ENCODE results near the gene LUZP2. TPM values are rescaled to one million over a fixed set of nuclear protein-coding genes. Genes with fewer than 3 reads are reported as not detected.
A peak's percentile ranks its signal among the peaks of the same experiment; 100 is the strongest.

LUZP2 gene
- polyA plus RNA-seq, 3 donors = 1.7 to 1.9 (median 1.9) TPM

DNA sequence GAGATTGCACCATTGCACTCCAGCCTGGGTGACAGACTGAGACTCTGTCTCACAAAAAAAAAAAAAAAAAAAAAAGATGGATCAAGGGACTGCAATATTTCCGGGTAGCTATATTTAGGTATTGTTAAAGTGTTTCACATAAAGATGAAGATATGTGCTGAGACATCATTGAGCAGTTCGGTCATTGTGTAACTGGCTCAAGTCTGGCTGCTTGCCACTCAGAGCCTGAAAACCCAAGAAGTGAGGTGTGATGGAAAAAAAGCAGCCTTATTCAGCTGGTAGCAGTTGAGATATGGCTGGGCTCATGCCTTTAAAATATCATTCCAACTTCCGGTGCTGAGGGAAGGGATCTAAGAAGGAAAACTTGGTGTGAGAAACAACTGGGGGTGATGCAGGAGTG is 46.9 kb downstream of the LUZP2 start:
- no peak for DNase-seq (ENCODE audit: extremely low read depth in 1 of 11, low read depth in 9 of 11, low spot score in 4 of 11)

DNA sequence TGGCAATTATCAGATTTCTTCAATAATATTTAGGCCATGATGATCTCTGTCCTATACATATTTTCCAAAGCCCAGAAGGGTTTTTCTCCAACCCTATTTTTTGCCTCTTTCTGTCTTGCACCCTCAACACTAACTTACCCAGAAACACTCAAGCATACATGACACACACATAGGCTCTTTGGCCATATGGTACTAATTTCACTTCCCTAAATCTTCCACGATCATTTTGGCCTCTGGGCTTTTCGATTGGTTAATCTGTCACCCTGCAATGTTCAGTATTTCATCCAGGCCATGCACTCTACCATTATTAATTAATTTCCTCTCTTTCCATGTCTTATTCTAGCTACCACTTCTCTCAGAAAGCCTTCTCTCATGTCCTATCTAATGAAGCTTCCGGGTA is 59.8 kb downstream of the LUZP2 start:
- no peak for DNase-seq (ENCODE audit: extremely low read depth in 1 of 11, low read depth in 9 of 11, low spot score in 4 of 11)

DNA sequence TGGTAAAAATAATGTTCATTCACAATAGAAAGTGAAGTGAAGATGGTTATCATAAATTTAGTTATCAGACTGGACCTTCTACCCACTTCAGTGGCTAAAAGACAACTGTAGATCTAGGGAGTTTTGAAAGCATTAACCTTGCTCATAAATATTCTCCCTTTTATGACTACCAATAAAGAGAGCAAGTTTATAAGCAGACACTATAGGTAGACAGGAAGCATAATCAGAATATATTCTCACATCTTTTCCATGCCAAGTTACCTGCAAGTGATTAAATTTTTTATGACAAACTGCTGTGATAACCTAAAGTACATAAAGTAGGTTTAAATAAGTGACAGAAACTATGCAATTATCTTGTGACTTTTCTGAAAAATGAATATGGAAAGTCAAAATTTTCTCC is 62.5 kb downstream of the LUZP2 start:
- DNase-seq (ENCODE audit: extremely low read depth in 1 of 11, low read depth in 9 of 11, low spot score in 4 of 11) = no peak

DNA sequence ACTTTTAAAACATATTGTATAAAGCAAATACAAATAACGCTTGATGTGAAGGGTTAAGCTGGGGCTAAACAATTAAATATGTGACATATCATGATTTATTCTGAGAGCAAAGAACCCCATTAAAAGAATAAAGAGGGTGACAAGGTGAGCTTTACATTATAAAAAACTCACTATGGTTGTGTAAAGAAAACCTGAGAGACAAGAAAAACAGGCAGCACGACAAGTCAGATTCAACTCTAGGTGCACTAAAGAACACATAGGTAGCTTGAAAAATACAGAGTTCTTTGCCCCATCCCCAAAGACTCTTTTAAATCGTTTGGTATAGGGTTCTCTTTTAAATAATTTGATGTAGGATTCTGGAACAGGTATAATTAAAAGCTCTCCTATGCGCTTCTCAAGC is 63.5 kb downstream of the LUZP2 start:
- DNase-seq (ENCODE audit: extremely low read depth in 1 of 11, low read depth in 9 of 11, low spot score in 4 of 11) = no peak

DNA sequence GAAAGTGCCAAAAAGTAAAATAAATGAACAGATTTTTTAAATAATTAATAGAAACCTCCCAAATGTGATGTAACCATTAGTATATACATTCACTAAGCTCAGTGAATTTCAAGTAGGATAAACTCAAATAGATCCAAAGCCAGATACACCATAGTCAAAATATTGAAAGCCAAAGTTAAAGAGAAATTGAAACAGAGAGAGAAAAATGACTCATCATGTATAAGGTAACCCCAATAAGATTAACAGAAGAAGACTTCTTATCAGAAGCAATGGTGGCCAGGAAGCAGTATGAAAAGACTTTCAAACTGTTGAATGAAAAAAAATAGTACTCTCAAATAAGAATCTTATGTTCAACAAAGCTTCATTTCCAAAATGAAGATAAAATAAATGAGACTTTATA is 70.5 kb downstream of the LUZP2 start:
- no peak for DNase-seq (ENCODE audit: extremely low read depth in 1 of 11, low read depth in 9 of 11, low spot score in 4 of 11)

DNA sequence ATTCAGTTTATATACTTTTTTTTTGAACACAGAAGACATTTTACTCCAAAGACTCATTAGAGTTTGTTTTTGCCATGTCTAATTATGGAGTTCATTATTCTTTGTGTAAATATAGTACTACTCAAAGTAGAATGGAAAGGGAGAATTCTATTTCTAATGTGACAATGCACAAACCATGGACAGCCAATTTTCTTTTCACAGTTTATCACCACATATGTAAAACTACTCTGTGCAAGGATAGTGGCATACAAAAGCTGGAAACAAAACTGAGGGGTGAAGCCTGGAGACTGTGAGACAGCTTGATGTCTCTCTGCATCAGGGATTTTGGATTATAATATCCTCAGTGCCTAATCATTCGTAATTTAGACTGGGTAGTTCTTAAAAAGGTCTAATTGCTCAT is 75.5 kb downstream of the LUZP2 start:
- no peak for DNase-seq (ENCODE audit: extremely low read depth in 1 of 11, low read depth in 9 of 11, low spot score in 4 of 11)

- no peak for DNase-seq (ENCODE audit: extremely low read depth in 1 of 11, low read depth in 9 of 11, low spot score in 4 of 11)
Observed at GRCh38 chr11:24574461-24574860, 77.6 kb downstream of the LUZP2 start.

DNA sequence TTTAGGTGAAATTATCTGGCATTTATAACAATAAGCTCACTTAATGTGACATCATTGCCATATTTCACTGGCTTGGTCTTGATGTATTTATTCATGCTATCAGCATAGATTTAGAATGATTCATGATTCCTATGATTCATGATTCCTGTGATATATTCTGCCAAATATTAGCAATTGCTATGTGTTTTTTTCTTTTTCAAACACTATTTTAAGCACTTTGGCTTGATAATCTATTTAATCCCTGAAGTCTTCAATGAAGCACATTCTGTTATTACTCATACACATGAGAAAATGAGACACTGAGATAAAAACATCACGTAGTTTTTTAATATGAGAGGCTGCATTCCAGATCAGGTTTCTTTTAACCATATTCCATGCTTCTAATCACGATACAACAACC is 78.5 kb downstream of the LUZP2 start:
- no peak for DNase-seq (ENCODE audit: extremely low read depth in 1 of 11, low read depth in 9 of 11, low spot score in 4 of 11)

GRCh38 chr11:24585192-24585591 is 88.3 kb downstream of the LUZP2 start:
- no peak for DNase-seq (ENCODE audit: extremely low read depth in 1 of 11, low read depth in 9 of 11, low spot score in 4 of 11)

DNA sequence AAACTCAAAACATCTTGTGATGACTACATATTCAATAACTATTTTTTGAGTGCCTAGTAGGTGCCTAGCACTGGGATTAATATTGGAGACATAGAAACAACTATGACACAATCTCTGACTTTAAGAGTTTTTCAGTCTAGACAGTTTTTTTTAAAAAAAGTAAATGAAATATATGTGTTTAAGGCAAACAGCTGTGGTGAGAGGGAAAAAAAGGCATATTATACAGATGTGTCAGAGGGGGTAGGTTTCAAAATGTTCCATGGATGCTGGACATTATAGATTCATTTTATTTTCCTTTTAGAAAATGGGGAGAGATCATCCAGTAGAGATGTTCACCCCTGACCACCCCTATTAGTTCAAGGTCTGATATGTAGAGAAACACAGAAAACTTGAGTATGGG is 90.8 kb downstream of the LUZP2 start:
- no peak for DNase-seq (ENCODE audit: extremely low read depth in 1 of 11, low read depth in 9 of 11, low spot score in 4 of 11)

DNA sequence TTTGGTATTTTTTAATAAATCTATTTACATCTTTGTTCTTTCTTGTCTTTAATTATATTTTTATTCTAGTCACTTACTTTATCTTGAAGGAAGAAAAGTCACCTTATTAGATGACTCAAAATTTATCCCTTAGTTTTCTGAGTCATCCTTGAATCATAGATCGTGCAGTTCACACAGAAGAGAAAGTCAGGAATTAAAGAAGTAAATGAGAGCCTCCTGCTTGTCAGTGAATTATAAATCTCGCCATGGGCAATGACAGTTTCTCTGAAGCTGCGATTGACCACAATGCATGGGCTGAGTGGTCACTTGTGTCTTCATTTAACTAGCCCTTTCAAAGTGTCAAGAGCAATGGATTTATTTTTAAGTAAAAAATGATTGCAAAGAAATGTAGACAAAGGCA is 91.2 kb downstream of the LUZP2 start:
- DNase-seq (ENCODE audit: extremely low read depth in 1 of 11, low read depth in 9 of 11, low spot score in 4 of 11) = no peak

- no peak for DNase-seq (ENCODE audit: extremely low read depth in 1 of 11, low read depth in 9 of 11, low spot score in 4 of 11)
Observed at GRCh38 chr11:24589064-24589463, 92.2 kb downstream of the LUZP2 start.

- no peak for DNase-seq (ENCODE audit: extremely low read depth in 1 of 11, low read depth in 9 of 11, low spot score in 4 of 11)
Observed at GRCh38 chr11:24591283-24591682, 94.4 kb downstream of the LUZP2 start.

DNA sequence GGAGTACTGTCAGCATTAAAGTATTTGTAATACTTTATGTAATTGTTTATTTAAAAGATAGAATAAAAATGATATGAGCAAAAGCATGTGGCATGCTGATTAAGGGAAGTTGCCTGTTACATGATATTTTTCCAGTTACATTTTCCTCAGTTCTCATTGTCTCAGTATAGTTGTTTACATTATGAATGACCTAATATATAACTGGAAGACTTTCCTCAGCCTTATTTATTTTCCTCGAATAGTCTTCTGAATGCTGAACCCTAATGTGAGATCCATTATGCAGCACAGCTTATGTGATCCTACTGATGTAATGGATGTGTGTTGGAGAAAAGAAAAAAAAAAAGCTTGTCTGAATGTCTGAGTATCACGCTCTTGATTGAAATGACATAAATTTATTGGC is 95.5 kb downstream of the LUZP2 start:
- DNase-seq (ENCODE audit: extremely low read depth in 1 of 11, low read depth in 9 of 11, low spot score in 4 of 11) = no peak

DNA sequence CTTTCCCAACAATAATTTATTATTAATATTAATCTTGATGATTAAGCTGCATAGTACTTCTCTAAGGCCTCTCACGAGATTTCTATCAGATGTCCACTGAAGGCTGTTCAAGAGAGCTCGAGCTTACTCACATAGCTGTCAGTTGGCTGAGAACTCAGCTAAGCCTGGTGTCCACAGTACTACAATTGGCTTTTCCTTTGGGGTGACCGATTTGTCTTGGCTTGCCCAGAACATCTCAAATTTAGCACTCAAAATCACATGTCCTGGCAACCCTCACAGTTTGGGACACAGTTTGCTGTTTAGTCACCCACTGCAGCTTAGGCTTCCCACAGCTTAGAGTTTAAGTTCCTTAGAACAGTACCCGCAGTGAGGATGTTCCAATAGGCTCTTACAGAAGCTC is 96.5 kb downstream of the LUZP2 start:
- no peak for DNase-seq (ENCODE audit: extremely low read depth in 1 of 11, low read depth in 9 of 11, low spot score in 4 of 11)

GRCh38 chr11:24594401-24594800 is 97.5 kb downstream of the LUZP2 start:
- DNase-seq (ENCODE audit: extremely low read depth in 1 of 11, low read depth in 9 of 11, low spot score in 4 of 11) = no peak

DNA sequence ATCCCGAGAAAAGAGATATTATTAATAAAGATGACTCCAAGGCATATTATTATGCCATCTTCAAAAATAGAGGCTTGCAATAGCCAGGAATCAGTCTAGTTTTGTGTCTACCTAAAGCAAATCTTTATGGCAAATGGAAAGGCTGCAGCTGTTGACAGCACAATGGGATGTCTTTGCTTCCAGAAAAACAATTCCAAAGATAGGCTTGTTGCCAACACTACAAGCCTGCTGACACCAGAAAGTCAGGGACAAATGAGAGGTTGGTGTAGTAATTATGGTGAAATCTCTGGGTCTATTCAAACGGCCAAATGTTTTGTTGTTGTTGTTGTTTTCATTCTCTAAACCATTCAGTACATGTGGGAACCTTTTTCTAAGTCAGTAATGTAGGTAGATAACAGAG is 101.8 kb downstream of the LUZP2 start:
- DNase-seq (ENCODE audit: extremely low read depth in 1 of 11, low read depth in 9 of 11, low spot score in 4 of 11) = no peak

GRCh38 chr11:24609192-24610119 is 112.6 kb downstream of the LUZP2 start:
- DNase-seq (ENCODE audit: extremely low read depth in 1 of 11, low read depth in 9 of 11, low spot score in 4 of 11) = peak in 6 of 11 donors; percentile 3 to 30 (median 16)

DNA sequence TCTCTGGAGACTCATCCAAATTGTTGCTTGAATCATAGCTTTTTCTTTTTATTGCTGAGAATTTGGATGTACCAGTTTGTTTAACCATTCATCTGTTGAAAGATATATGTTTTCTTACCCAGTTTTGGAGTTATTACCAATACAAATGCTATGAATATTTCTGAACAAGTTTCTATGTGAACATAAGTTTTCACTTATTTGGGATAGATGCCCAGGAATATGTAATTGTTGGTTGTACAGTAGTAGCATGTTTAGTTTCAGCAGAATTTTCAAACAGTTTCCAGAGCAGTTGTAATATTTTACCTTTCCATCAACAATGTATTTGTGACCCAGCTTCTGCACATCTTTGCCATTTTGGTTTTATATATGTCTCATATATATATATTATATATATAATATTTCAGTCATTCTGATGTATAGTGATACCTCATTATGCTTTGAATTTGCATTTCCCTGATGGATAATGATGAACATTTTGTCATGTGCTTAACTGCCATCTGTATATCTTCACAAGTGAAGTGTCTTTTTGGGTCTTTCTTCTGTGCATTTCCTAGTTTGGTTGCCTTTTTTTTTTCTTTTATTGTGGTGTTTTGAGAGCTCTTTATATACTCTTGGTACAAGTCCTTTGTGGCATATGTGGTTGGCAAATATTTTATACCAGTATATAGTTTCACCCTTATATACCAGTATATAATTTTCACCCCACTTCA is 118.8 kb downstream of the LUZP2 start:
- no peak for DNase-seq (ENCODE audit: extremely low read depth in 1 of 11, low read depth in 9 of 11, low spot score in 4 of 11)

DNA sequence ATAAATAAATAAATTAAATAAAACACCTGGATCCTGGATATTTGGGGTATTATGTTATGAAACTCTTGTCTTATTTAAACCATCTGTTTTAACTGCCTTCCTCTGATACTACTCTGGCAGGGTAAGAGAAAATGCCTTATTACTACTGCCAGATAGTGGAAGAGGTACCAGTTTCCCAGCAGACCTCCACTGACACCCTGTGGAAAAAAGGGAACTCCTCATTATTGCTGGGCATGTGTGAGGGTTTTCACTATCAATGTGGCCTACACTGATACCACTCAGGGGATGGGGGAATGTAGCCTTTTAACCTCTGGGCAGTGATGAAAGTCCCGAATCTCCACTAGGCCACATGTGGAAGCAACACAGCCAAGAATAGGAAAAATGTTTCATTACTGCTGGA is 121.0 kb downstream of the LUZP2 start:
- no peak for DNase-seq (ENCODE audit: extremely low read depth in 1 of 11, low read depth in 9 of 11, low spot score in 4 of 11)

DNA sequence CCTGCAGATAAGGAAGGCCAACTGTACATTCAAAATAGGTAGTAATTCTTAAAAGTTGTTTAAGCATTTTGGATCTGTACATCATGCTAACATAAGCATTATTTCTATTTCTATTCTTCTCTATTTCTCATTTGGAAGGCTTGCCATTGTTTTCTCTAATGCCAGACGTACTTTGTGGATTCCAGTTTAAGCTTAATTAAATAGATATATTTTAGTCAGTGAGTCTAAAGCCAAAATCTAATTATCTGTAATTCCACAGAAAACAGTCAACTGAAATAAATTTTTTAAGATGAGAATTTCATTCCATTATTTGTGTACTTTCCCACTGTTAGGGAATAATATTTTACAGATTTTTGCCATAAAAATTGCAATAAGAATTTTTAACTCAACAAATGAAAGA is 123.0 kb downstream of the LUZP2 start:
- DNase-seq (ENCODE audit: extremely low read depth in 1 of 11, low read depth in 9 of 11, low spot score in 4 of 11) = no peak

Data from renal cortex interstitium (tissue), 11 donors.